ENCODE measurements around the gene PCDH9. TPM values are rescaled to one million over a fixed set of nuclear protein-coding genes. Genes with fewer than 3 reads are reported as not detected.

PCDH9 gene
- total and polyA plus RNA-seq, 2 of the 13 experiments (the other 11 are each of a cell fraction or from before 2014, with no cell fraction given), result 0.09 TPM; not detected in 1

GRCh38 chr13:66659701-66660467 is 570.3 kb downstream of the PCDH9 start (continued):
- TF ChIP-seq ZBTB38 (CRISPR knock-in tag; IDR thresholded peaks at IDR 0.05) (no peak), TOE1 (CRISPR knock-in tag; IDR thresholded peaks at IDR 0.05) (no peak), RFX3 (CRISPR knock-in tag; IDR thresholded peaks at IDR 0.05) (no peak), KLF16 (CRISPR knock-in tag; IDR thresholded peaks at IDR 0.05) (no peak), MED13 (CRISPR knock-in tag; IDR thresholded peaks at IDR 0.05) (no peak), ZNF652 (CRISPR knock-in tag; IDR thresholded peaks at IDR 0.05; ENCODE audit: borderline replicate concordance, low read depth) (no peak), ETV5 (CRISPR knock-in tag; IDR thresholded peaks at IDR 0.05; ENCODE audit: borderline replicate concordance) (no peak), ETS1 (CRISPR knock-in tag; IDR thresholded peaks at IDR 0.05) (no peak), ZNF232 (CRISPR knock-in tag; IDR thresholded peaks at IDR 0.05; ENCODE audit: borderline replicate concordance) (no peak), ZBTB8A (CRISPR knock-in tag; IDR thresholded peaks at IDR 0.05; ENCODE audit: borderline replicate concordance, low read depth) (no peak), NR3C1 (CRISPR knock-in tag; IDR thresholded peaks at IDR 0.05) (no peak), ZNF556 (CRISPR knock-in tag; IDR thresholded peaks at IDR 0.05; ENCODE audit: borderline replicate concordance) (no peak), CHD4 (IDR thresholded peaks at IDR 0.05; ENCODE audit: borderline replicate concordance, low read length) (no peak)

GRCh38 chr13:66659286-66659685 is 570.9 kb downstream of the PCDH9 start:
- Histone ChIP-seq H3K4me2 (ENCODE audit: low read depth, low read length) (no peak overlapping the region), H2AFZ (ENCODE audit: low read length) (no peak overlapping the region), H3K27me3 (ENCODE audit: control insufficient read depth in 1 of 2, insufficient read depth in 2 of 2, low read length in 2 of 2) (no peaks in the 10 kb centered on the region), H3K9ac (ENCODE audit: insufficient read depth, low read depth, low read length) (no peak overlapping the region), H3K79me2 (ENCODE audit: insufficient read depth, low read length) (no peaks in the 10 kb centered on the region), H3K36me3 (replicated peaks in 1 of 2; ENCODE audit: control insufficient read depth in 1 of 2, insufficient read depth in 2 of 2, low read length in 2 of 2) (no peaks in the 10 kb centered on the region), H4K20me1 (ENCODE audit: insufficient read depth, low read length) (no peaks in the 10 kb centered on the region), H3K27ac (ENCODE audit: extremely low read length, insufficient read depth, low read length) (no peak overlapping the region), H3K4me1 (ENCODE audit: insufficient read depth, low read length) (no peaks in the 10 kb centered on the region), H3K9me3 (ENCODE audit: low read length) (no peaks in the 10 kb centered on the region), H3K4me3 (replicated peaks in 1 of 3; ENCODE audit: insufficient read depth in 1 of 3, low read depth in 2 of 3, low read length in 3 of 3) (no peak overlapping the region)
- FAIRE-seq (no peak), ATAC-seq (no peak), DNase-seq (ENCODE audit: low spot score) (no peak)
- in situ Hi-C loops (cut with HindIII; ENCODE audit: extremely low pct_ligation_motif_present, low pct_unique_long_range_greater_than_20kb), result no loop called here
- TF ChIP-seq ZNF564 (CRISPR knock-in tag; IDR thresholded peaks at IDR 0.05) (no peak), FOXC1 (CRISPR knock-in tag; IDR thresholded peaks at IDR 0.05; ENCODE audit: borderline replicate concordance) (no peak), ZNF747 (CRISPR knock-in tag; IDR thresholded peaks at IDR 0.05; ENCODE audit: borderline replicate concordance) (no peak), KAT7 (CRISPR knock-in tag; IDR thresholded peaks at IDR 0.05; ENCODE audit: borderline replicate concordance) (no peak), SRSF4 (IDR thresholded peaks at IDR 0.05; ENCODE audit: low read depth, low read length, poor library complexity, severe bottlenecking) (no peak), ZNF510 (CRISPR knock-in tag; IDR thresholded peaks at IDR 0.05; ENCODE audit: low read depth) (no peak), ZNF343 (CRISPR knock-in tag; IDR thresholded peaks at IDR 0.05) (no peak)
- intact Hi-C loops (cut with micrococcal nuclease; ENCODE audit: unreplicated experiment), result no loop called here
- no TSS peak for BruUV-seq (replicated peaks)
- 2% methylated on average over 2 of the region's 2 CpGs for WGBS (ENCODE audit: low lambda C conversion rate)
- POLR2A ChIA-PET, result no interaction called here
- CTCF ChIA-PET (ENCODE audit: low intra/inter-chr PET ratio, low total read pairs), result no interaction called here
